Germinal center (tissue), 1 donor: Measurements from ENCODE around the gene CARF.
"Not testable (repeated sequence)": the region's sequence is repeated elsewhere in the genome, so short reads cannot be mapped to it uniquely, and the experiment has no call there.

Experiments used
- DNase-seq: peaks from one replicate; pipeline ENCODE4 v3.0.0; 2012; ENCODE audit warnings: mixed read lengths, low spot score

CARF gene

DNA sequence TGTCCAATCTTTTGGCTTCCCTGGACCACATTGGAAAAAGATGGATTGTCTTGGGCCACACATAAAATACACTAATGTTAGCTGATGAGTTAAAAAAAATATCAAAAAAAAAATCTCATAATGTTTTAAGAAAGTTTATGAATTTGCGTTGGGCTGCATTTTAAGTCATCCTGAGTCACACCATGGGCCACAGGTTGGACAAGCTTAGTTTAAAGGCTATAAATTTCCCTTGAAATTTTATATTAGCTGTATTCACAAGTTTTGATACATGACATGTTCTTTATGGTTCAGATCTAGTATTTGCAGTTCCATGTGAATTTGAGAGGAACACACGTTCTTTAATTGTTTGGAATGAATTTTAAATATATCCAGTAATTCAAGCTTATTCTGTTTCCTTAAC lies 21.9 kb downstream of the CARF start:
- DNase-seq = no peak

DNA sequence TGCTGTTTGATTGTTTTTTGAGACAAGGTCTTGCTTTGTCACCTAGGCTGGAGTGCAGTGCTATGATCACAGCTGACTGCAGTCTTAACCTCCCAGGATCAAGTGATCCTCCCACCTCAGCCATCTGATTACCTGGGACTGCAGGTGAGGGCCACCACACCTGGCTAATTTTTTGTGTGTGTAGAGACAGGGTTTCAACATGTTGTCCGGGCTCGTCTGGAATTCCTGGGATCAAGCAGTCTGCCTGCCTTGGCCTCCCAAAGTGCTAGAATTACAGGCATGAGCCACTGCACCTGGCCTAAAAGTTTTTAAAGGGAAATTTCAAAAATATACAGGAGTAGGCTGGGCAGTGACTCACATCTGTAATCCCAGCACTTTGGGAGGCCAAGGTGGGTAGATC lies 22.4 kb downstream of the CARF start:
- DNase-seq = no peak

DNA sequence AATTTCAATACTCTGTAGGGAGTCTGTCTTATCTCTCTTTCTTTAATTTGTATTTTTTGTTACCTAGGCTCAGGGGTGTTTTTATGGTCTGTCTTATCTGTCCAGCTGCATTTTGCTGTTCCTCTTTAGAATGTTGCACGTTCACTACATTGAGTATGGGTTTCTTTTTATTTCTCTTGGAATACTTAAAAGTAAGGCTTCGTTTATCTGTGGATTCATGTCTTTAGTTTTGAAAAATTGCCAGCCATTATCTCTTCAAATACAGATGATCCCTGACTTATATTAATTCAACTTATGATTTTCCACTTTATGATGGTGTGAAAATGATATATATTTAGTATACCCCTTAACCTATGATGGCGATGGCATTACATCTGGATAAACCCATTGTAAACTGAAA lies 26.9 kb downstream of the CARF start:
- DNase-seq = no peak

DNA sequence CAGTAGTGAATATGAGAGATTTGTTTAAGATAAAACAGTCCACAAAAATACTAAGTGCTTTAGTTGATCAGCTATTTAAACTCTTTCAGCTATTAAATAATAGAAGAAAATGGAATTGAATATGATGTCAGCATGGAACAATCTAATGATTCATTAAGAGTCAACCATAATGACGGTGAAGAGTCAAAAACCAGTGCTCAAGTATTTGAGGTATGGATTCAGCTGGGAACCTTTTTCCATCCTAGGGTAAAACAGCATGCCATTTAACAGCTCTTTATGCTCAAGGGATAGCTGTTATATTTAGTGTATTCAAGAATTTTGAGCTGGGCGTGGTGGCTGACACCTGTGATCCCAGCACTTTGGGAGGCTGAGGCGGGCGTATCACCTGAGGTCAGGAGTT lies 29.7 kb downstream of the CARF start:
- no peak for DNase-seq

DNA sequence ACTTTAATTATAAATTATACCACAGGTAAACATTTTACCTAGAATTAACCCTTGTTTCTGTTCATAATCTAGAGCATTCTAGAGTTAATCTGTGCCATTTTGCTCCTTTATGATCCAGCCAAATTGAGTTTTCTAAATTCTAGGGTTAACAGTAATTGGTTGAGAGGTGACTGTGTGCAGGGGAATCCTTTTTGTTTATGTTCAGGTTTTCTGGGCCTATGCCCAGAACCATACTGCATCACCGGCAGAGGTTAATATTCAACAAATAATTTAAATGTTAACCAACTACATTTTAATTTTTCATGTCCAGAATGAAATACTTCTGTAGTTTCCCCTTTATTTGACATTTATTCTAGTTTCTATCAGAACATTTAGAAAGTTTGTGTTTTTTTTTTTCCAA lies 32.3 kb downstream of the CARF start:
- no peak for DNase-seq

DNA sequence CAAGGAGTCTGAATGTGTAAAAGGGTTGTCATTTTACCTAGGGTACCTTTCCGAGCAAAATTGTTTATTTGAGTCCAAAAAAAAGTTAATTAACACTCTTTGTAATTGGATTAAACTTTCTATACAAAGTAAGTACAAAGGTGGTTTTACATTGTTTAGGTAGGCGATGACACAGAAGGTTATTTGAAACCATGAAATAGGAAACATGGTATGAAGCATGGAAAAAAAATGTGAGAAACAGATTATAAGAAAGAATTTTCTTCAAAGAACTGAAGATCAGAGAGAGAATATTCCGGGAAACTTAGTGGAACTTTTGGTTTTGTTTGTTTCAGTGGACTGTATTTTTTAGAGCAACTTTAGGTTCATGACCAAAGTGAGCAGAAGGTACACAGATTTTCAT lies 32.7 kb downstream of the CARF start:
- no peak for DNase-seq

DNA sequence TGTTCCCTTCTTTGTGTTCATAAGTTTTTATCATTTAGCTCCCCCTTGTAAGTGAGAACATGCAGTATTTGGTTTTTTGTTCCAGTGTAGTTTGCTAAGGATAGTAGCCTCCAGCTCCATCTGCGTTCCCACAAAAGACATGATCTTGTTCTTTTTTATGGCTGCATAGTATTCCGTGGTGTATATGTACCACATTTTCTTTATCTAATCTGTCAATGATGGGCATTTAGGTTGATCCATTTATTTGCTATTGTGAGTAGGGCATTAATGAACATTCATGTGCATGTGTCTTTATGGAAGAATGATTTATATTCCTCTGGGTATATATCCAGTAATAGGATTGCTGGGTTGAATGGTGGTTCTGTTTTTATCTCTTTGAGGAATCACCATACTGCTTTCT lies 33.4 kb downstream of the CARF start:
- DNase-seq = no peak

DNA sequence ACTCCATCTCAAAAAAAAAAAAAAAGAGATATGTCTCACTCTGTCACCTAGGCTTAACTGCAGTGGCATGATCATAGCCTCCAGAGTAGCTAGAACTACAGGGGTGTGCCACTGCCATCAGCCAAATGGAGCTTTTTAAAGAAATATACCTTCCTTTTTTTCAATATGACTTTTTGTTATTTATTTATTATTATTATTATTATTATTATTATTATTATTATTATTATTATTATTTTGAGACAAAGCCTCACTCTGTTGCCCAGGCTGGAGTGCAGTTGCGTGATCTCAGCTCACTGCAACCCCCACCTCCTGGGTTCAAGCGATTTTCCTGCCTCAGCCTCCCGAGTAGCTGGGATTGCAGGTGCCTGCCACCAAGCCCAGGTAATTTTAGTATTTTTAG lies 37.3 kb downstream of the CARF start:
- not testable (repeated sequence) for DNase-seq

DNA sequence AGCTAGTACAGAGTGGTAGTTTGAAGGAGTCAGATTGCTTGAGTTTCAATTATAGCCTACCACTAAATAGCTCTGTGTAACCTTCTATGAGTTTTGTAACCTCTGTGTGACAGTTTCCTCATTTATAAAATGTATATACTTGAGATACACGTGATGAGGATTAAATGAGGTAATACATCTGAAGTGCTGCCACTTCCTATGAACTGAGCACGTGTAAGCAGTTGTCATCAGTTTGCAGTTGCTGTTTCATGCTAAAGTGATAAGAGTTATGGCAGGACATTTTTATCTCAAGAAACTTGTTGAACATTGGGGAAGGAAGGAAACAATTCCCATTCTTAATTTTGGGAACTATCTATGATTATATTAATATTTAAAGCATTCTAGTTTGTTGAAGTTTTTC lies 38.5 kb downstream of the CARF start:
- no peak for DNase-seq

DNA sequence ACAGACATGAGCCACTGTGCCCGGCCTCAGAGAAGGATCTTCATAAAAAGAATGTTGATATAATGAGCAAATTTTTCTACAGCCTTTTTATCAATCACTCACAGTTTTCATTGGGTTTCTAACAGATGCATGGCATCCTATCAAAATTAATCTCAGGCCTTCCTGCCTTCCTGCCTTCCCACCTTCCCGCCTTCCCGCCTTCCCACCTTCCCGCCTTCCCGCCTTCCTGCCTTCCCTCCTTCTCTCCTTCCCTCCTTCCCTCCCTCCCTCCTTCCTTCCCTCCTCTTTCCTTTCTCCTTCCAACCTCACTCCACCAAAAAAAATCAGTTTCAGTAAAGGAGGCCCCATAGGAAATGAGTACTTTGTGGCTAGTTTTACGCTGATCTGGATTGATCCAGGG lies 48.4 kb downstream of the CARF start:
- DNase-seq = no peak

DNA sequence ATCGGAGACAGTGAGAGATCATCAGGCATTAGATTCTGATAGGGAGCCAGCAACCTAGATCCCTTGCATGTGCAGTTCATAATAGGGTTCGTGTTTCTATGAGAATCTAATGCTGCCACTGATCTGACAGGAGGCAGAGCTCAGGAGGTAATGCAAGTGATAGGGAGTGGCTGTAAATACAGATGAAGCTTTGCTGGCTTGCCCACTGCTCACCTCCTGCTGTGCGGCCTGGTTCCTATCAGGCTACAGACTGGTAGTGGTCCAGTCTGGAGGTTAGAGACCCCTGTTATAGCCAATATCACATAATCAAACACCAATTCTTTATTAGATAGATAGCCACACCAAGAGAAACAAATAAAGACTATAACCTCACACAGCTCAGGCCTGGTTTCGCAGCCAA lies 51.6 kb downstream of the CARF start:
- DNase-seq = no peak

DNA sequence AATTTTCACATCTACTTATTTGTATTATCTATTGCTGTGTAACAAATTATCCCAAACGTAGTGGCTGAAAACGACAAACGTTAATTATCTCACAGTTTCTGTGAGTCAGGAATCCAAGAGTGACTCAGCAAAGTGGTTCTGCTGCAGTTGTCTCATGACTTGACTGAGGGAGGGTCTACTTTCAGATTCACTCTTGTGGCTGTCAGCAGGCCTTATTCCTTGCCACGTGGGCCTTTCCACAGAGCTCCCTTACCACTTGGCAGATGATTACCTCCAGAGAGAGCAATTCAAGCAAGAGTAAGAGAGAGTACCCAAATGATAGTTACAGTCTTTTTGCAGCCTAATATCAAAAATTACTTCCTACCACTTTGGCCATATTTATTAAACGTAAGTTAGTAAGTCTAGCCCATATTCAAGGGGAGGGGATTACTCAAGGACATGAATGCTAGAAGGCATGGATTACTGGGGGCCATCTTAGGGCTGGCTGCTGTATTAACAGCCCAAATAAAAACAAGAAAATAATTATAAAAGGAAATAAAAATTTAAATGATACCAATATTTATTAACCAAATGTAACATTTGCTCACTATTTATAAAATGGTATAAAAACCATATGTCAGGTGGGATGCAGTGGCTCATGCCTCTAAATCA lies 53.9 kb downstream of the CARF start:
- DNase-seq = no peak

DNA sequence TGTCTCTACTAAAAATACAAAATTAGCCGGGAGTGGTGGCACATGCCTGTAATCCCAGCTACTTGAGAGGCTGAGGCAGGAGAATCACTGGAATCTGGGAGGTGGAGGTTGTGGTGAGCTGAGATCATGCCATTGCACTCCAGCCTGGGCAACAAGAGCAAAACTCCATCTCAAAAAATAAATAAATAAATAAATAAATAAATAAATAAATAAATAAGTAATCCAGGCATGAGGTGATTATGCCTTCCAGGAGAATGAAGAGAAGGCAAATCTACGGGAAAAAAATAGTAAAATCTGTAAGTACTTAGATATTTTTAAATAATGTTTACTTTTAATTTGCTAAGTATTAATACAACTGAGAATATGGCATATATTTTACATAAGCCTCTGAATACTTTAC lies 57.3 kb downstream of the CARF start:
- not testable (repeated sequence) for DNase-seq

DNA sequence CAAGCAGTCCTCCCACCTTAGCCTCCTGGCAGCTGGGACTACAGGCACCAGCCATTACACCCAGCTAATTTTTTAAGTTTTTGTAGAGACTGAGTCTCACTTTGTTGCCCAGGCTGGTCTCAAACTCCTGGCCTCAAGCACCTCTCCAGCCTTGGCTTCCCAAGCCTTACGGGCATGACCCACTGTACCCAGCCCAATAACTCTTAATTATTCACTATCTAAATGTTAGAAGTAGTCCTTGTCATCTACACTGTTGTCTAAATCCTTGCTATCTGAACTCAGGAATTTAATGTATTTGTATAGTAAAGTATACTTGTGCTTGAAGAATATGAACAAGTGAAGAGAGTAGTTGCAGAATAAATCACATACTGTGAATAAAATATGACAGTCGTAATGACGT lies 64.7 kb downstream of the CARF start:
- DNase-seq = no peak

DNA sequence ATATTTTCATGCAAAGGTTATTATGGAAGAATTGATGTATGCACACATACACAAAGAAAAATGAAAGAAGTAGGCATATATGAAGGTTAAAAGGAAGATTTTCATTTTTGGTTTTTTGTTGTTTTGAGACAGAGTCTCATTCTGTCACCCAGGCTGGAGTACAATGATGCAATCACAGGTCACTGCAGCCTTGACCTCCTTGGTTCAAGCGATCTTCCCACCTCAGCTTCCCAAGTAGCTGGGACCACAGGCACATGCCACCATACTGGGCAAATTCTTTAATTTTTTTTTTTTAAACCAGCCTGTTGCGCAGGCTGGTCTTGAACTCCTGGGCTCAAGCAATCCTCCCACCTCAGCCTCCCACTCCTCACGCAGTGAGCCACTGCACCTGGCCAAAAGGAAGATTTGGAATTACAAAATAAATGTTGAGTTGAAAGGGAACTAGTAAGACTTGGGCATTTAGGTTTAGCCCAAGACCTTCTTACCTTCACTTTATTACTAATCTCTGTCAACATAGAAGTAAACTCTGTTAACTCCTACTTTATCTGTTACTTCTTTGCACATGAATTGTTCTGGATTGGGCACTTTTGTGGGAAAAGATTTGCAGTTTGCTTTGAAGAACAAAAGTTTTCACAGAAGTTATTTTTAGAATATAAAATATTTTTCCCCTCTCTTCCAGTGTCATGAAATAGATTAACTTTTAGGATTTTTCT lies 70.9 kb downstream of the CARF start:
- DNase-seq = no peak

DNA sequence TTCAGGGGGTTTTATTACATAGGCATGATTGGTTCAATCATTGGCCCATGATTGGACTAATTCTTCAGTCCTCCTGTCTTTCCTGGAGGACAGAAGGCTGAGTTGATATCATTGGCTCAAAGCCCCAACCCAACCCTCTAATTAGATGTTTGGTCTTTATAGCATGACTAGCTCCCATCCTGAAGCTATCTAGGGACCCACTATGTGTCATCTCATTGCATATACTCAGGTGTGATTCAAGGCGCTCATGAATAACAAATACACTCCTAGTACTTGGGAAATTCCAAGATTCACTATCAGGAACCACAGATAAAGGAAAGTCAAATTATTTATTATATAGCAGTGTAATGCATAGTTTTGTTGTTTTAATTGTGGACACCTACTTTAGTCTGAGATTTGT lies 77.7 kb downstream of the CARF start:
- DNase-seq = no peak

DNA sequence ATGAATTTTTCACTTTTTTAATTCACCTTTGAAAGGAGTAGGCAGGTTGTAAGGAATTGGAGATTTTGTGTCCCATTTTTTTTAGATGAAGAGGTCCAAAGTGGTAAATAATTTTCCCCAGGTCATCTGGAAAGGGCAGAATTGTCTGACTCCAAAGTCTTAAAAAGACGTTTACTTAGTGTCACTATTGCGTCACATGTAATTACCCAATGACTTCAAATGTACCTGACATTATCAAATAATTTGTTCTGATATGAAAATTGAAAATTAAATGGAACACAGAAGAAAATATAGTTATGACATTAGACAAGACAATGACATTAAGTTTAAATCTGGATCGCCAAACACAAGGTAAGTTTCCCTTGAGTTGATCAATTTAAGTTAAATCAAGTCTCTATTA lies 78.4 kb downstream of the CARF start:
- DNase-seq = no peak

DNA sequence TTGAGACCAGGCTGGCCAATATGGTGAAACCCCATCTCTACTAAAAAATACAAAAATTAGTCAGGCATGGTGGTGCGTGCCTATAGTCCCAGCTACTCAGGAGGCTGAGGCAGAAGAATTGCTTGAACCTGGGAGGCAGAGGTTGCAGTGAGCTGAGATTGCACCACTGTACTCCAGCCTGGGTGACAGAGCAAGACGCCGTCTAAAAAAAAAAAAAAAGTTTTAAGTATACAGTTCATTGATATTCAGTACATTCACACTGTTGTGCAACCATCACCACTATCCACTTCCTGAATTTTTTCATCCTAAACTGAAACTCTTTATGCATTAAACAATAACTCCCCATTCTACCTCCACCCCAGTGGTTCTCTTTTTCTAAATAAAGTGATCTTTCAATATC lies 85.0 kb downstream of the CARF start:
- not testable (repeated sequence) for DNase-seq

DNA sequence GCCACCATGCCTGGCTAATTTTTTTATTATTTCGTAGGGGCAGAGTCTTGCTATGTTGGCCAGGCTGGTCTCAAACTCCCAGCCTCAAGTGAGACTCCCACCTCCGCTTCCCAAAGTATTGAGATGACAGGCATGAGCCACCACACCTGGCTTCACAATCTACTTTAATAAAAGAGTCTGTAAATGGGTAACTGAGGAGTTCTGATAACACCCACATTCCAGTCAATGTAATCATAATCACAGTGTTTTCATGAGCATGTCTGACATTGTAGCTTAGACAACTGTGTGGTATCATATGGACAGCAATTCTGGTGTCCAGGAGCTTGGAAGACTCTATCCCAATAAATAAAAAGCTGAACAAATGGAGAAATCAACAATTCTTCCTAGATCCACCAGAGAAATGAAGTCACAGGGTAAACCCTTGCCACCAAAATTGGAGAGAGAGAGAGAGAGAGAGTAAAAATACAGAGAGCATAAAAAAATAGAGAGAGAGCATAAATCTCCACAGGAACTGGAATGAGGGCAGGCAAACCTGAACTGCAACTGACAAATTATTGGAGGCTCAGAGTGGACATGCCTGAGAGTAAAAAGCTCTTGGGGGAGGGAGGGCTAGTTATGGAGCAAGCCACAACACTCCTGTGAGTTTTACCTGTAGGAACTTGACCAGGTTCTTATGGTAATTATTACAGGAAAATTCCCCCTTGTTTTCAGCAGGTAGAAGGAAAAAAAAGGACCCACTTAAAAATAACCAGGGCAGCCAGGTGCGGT lies 90.2 kb downstream of the CARF start:
- DNase-seq = no peak

DNA sequence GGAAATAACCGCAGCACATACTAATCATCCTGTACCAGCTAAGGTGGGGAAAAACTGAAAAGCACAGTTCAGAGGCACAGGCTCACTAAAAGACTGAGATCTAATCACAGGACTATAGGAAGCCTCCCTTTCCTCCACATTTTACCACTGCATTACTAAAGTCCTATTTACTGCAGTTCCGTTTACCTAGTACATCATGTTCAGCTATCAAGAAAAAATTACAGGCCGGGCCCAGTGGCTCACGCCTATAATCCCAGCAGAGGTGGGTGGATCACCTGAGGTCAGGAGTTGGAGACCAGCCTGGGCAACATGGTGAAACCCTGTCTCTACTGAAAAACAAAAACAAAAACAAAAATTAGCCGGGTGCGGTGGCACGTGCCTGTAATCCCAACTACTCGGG lies 91.6 kb downstream of the CARF start:
- DNase-seq = no peak

DNA sequence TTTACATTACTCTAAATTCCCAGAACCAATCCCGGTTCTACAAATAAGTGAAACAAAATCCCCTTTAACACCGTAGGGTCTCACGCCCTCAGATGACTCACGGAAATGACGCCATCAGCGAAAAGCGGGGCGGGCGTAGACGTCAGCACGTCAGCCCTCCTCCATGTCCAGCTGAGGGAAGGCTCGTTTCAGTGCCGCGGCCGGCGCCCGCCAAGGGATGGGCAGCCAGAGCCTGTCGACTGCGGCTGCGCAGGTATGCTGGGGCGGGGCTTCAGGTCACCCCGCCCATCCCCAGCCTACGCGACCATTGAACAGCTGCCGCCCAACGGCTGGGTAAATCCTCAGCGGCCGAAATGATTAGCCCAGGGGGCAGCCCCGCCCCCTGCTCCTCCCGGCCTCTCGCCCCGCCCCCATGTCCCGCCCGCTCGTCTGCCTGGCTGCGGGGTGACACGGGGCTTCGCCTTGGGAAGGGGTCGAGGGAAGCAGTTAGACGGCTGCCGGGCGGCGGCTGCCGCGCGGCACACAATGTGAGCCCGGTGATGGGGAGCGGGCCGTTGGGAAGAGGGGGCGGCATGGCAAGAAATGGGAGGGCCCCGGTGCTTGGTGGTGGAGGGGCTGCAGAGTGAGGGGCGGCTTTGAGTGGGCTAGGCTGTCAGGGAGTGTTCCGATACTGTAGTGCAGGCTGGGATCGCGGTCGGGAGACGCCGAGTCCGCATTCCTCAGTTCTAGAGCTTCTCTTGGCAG lies 102.6 kb downstream of the CARF start, which contains the start of gene NBEAL1:
Gene NBEAL1 (plus strand): TSS at position 420 of the 744 bp plus-strand sequence. CDS start 1,510 bp downstream, outside the sequence.
- DNase-seq = peak; percentile 96

DNA sequence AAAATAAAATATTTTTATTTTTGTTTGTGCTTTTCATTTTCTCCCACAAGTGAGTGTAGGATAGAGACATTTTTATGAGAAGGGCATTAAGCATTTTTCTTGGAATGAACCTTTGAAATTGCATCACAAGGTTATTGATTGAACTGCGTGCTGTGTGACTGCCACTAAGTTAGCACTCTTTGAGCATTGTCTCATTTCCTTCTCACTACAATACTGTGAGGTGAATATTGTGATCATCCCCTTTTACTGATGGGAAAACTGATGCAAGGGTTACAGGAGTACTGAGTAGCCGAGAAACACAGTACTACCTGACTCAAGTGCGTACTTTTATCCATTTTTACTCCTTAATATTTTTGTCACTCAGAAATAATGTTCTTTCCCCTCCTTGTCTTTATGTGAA lies 104.6 kb downstream of the CARF start:
- no peak for DNase-seq

DNA sequence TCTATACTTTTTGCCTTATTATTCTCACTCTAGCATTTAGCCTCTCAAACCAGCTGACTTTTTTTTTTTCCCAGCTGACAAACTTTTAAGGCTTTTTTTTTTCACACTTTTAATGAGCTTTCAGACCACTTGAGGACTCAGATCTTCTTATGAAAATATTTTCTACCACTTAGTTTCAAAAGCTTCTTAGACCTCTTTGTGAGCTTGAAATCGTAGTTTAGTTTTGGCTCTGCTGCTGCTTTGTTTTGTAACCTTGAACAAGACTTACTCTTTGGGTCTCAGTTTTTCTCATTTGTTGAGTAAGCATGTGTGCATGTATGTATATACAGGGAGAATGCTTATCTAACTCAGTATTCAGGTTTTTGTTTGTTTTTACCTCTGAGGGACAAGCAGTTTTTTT lies 106.1 kb downstream of the CARF start:
- no peak for DNase-seq
